ENCODE measurements around the gene ZNF620.

The ZNF620 gene

GRCh38 chr3:40456940-40457823 lies 48.7 kb upstream of the ZNF620 start, which contains the start of gene RPL14 (continued):
- TF ChIP-seq ZSCAN30 (tag by site-specific recombination; IDR thresholded peaks at IDR 0.05) (0 out of 2 replicates have a peak, but pooled peaks have one; percentile 30), ZNF558 (tag by site-specific recombination; IDR thresholded peaks at IDR 0.05) (no peak), ZNF449 (tag by site-specific recombination; IDR thresholded peaks at IDR 0.05) (peak; percentile 34; the same call in 1 of the 2 replicates), ZNF518A (tag by site-specific recombination; conservative IDR thresholded peaks at IDR 0.05; ENCODE audit: low read depth) (0 out of 2 replicates have a peak, but pooled peaks have one; percentile 25), ZNF660 (tag by site-specific recombination; IDR thresholded peaks at IDR 0.05) (peak; percentile 15; the same call in 1 of the 2 replicates), FEZF1 (tag by site-specific recombination; IDR thresholded peaks at IDR 0.05) (no peak), RBAK (tag by site-specific recombination; IDR thresholded peaks at IDR 0.05) (no peak), ZNF610 (tag by site-specific recombination; IDR thresholded peaks at IDR 0.05; ENCODE audit: borderline replicate concordance) (no peak), YY2 (tag by site-specific recombination; IDR thresholded peaks at IDR 0.05) (peak; percentile 73), KLF17 (tag by site-specific recombination; IDR thresholded peaks at IDR 0.05) (no peak), ZBTB26 (tag by site-specific recombination; optimal IDR thresholded peaks at IDR 0.05) (peak; percentile 89), ZNF335 (tag by site-specific recombination; conservative IDR thresholded peaks at IDR 0.05) (peak; percentile 39), ZNF513 (tag by site-specific recombination; IDR thresholded peaks at IDR 0.05) (no peak), AEBP2 (tag by site-specific recombination; IDR thresholded peaks at IDR 0.05; ENCODE audit: borderline replicate concordance) (no peak), SP3 (tag by site-specific recombination; IDR thresholded peaks at IDR 0.05) (peak; percentile 68), SP2 (tag by site-specific recombination; IDR thresholded peaks at IDR 0.05) (peak; percentile 76), KLF16 (tag by site-specific recombination; IDR thresholded peaks at IDR 0.05) (0 out of 2 replicates have a peak, but pooled peaks have one; percentile 18), ZNF433 (tag by site-specific recombination; IDR thresholded peaks at IDR 0.05; ENCODE audit: low read depth) (no peak), ZSCAN18 (tag by site-specific recombination; IDR thresholded peaks at IDR 0.05) (no peak), ZNF501 (tag by site-specific recombination; IDR thresholded peaks at IDR 0.05) (peak; percentile 38; the same call in 1 of the 2 replicates), PBX3 (CRISPR knock-in tag; IDR thresholded peaks at IDR 0.05) (0 out of 2 replicates have a peak, but pooled peaks have one; percentile 58), YY1 (tag by site-specific recombination; IDR thresholded peaks at IDR 0.05) (0 out of 2 replicates have a peak, but pooled peaks have one; percentile 36), ZNF561 (tag by site-specific recombination; IDR thresholded peaks at IDR 0.05; ENCODE audit: borderline replicate concordance) (0 out of 2 replicates have a peak, but pooled peaks have one; percentile 19)

Measured in HEK293 (cell line).